Type B pancreatic cell (in vitro differentiated cells): ENCODE results near the gene SMAD3. TPM values are rescaled to one million over a fixed set of nuclear protein-coding genes. Genes with fewer than 3 reads are reported as not detected.

Experiments
- DNase-seq: peaks from one replicate; pipeline ENCODE4 v3.0.0; 2021; ENCODE audit warnings: mixed read lengths; ENCODE audit not compliant: unreplicated experiment; ENCODE audit errors: extremely low spot score
- H3K27ac Mint-ChIP-seq: 2 replicates; pipeline ENCODE4 v1.8.0; 2021; ENCODE audit warnings: mild to moderate bottlenecking, mixed read lengths
- H3K27me3 Mint-ChIP-seq: 2 replicates; pipeline ENCODE4 v1.8.0; 2021; ENCODE audit warnings: mixed read lengths
- H3K36me3 Mint-ChIP-seq: 2 replicates; pipeline ENCODE4 v1.8.0; 2021; ENCODE audit warnings: mixed read lengths
- H3K4me1 Mint-ChIP-seq: one replicate; pipeline ENCODE4 v1.8.0; 2021; ENCODE audit warnings: mixed read lengths; ENCODE audit not compliant: unreplicated experiment
- H3K4me3 Mint-ChIP-seq: 2 replicates; pipeline ENCODE4 v1.8.0; 2021; ENCODE audit warnings: mild to moderate bottlenecking, mixed read lengths
- H3K9me3 Mint-ChIP-seq: 2 replicates; pipeline ENCODE4 v1.8.0; 2021; ENCODE audit warnings: mixed read lengths
- total RNA-seq: library from RNA; stranded (reverse); gene quantifications from 2 replicates; pipeline ENCODE4 v1.2.1, GENCODE V29; 2021; ENCODE audit warnings: low replicate concordance
- TF ChIP-seq, protein P1 (sequence below): fragments of 200-600 bp; sonication (generic); conservative IDR thresholded peaks from 2 replicates; pipeline ENCODE4 v1.5.0; 2021; ENCODE audit warnings: antibody characterized with exemption, mild to moderate bottlenecking

SMAD3 gene
- total RNA-seq, 1 donor from 2014 or later, result 52.0 TPM

DNA sequence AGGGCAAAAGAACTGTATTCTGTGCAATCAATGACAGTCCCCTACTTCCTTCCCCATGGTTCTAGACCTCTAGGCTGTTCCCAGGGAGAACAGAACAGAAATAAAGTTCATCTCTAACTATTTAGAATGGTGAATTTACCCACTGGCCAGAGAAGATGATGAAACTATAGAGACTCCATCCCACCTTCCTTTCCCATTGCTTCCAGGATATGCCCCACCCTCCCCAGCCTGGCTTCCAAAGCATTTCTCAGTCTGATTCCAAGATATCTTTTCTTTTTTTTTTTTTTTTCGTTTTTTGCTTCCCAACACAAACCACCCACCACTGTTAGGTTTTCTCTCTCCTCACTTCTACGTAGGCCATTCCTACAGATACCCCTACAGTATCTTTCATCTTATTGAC is 25.1 kb upstream of the SMAD3 start:
- no peaks in the 10 kb centered on the region for H3K36me3 Mint-ChIP-seq
- H3K27ac Mint-ChIP-seq, result no peak overlapping the region
- peaks cover 2% of the 10 kb centered on the region for H3K27me3 Mint-ChIP-seq

DNA sequence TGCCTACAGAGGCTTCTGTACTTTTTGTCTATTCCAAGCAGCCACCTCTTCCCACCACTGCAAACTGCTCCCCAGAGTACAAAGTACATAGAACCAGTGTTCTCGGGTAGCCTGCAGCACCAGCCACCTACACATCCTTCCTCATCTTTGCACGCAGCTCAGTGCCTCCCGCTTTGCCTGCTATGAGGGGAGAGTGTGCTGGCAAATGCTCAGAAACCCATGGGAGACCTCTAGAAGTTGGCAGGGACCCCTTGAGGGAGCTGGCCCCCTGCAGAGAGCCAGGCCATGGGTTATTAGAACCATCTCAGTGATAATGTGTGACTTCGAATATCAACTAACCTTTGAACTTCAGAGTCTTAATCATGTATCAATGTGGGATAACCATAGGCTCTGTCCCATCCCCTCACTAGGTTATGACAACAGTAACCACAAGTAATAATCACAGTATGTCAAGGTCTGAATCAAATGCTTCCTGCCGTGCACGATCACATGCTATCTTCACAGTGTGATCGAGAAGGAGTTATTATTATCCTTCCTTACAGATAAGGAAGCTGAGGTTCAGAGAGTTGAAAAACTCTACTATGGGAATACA is 22.8 kb upstream of the SMAD3 start:
- H3K27me3 Mint-ChIP-seq, result peaks cover 2% of the 10 kb centered on the region
- H3K4me1 Mint-ChIP-seq, result peaks cover 26% of the 10 kb centered on the region
- H3K4me3 Mint-ChIP-seq, result no peak overlapping the region
- DNase-seq, result no peak
- no peaks in the 10 kb centered on the region for H3K9me3 Mint-ChIP-seq
- H3K36me3 Mint-ChIP-seq, result no peaks in the 10 kb centered on the region
- H3K27ac Mint-ChIP-seq, result peak overlapping the region; percentile 26
- TF ChIP-seq, protein P1, sequence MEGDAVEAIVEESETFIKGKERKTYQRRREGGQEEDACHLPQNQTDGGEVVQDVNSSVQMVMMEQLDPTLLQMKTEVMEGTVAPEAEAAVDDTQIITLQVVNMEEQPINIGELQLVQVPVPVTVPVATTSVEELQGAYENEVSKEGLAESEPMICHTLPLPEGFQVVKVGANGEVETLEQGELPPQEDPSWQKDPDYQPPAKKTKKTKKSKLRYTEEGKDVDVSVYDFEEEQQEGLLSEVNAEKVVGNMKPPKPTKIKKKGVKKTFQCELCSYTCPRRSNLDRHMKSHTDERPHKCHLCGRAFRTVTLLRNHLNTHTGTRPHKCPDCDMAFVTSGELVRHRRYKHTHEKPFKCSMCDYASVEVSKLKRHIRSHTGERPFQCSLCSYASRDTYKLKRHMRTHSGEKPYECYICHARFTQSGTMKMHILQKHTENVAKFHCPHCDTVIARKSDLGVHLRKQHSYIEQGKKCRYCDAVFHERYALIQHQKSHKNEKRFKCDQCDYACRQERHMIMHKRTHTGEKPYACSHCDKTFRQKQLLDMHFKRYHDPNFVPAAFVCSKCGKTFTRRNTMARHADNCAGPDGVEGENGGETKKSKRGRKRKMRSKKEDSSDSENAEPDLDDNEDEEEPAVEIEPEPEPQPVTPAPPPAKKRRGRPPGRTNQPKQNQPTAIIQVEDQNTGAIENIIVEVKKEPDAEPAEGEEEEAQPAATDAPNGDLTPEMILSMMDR, result no peak

More for the DNA sequence above, 25.1 kb upstream of the SMAD3 start:
- no peak for DNase-seq
- peaks cover 35% of the 10 kb centered on the region for H3K4me1 Mint-ChIP-seq
- no peaks in the 10 kb centered on the region for H3K9me3 Mint-ChIP-seq
- H3K4me3 Mint-ChIP-seq, result peak overlapping the region; percentile 72
- TF ChIP-seq, protein P1, result no peak

DNA sequence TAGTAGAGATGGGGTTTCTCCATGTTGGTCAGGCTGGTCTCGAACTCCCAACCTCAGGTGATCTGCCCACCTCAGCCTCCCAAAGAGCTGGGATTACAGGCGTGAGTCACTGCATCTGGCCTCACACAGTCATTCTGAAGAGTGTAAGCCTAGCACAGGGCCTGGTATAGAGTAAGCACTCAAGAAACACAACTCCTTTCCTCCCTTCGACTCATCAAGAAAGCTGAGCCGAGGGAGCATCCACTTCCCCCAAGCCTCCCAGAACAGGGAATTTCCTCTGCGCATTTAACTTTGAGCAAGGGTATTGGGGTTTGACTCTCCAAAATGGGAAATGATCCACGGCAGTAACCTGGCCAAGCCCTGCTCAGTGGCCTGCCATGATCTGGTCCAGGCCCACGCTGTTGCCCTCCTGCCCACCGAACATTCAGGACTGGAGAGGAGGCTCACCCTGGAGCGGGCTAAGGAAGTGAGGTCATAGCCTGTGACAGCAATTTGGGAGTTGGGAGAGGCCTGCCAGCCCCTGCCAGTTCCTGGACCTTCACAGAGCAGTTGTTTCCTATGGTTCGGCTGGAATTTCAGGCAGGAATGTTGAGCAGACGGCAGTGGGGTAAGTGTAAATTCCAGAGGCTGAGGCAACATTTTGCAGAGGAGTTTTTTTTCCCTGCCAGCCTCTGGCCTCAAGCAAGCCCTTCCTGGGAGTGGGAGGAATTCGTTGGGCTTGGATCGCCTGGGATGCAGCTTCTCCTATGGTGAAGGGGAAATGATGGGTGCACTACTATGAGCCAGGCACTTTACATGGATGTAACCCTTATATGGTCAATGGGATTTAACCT is 21.2 kb upstream of the SMAD3 start:
- Mint-ChIP-seq H3K27me3 (no peaks in the 10 kb centered on the region), H3K4me3 (no peak overlapping the region), H3K4me1 (peaks cover 38% of the 10 kb centered on the region), H3K27ac (peak overlapping the region; percentile 61), H3K36me3 (no peaks in the 10 kb centered on the region), H3K9me3 (peaks cover 3% of the 10 kb centered on the region)
- TF ChIP-seq, protein P1, result no peak
- DNase-seq, result no peak

DNA sequence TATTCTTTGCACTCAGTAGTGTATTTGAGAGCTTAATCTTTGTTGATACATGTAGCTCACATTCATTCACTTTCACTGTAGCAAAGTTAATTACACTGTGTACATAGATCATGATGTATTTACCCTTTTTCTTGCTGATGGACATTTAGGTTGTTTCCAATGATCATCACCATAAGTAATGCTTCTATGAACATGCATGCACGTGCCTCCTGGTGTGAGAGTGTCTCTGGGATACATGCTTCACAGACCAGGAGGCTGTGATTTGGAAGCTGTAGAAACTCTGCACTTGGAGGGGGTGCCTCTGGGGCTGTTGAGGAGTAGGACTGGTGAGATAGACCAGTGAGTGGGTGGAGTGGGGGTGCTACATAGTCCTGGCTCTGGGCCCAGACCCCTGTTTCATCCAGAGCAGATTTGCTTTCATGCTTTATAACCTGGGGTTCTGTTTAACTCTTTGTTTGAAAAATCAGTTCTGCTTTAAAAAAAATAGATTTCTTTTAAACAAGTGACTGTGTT is 18.2 kb upstream of the SMAD3 start:
- Mint-ChIP-seq H3K4me3 (peak overlapping the region; percentile 25), H3K9me3 (peaks cover 3% of the 10 kb centered on the region), H3K4me1 (peaks cover 48% of the 10 kb centered on the region), H3K36me3 (no peaks in the 10 kb centered on the region), H3K27me3 (no peaks in the 10 kb centered on the region), H3K27ac (peak overlapping the region; percentile 72)
- TF ChIP-seq, protein P1, result no peak
- no peak for DNase-seq

DNA sequence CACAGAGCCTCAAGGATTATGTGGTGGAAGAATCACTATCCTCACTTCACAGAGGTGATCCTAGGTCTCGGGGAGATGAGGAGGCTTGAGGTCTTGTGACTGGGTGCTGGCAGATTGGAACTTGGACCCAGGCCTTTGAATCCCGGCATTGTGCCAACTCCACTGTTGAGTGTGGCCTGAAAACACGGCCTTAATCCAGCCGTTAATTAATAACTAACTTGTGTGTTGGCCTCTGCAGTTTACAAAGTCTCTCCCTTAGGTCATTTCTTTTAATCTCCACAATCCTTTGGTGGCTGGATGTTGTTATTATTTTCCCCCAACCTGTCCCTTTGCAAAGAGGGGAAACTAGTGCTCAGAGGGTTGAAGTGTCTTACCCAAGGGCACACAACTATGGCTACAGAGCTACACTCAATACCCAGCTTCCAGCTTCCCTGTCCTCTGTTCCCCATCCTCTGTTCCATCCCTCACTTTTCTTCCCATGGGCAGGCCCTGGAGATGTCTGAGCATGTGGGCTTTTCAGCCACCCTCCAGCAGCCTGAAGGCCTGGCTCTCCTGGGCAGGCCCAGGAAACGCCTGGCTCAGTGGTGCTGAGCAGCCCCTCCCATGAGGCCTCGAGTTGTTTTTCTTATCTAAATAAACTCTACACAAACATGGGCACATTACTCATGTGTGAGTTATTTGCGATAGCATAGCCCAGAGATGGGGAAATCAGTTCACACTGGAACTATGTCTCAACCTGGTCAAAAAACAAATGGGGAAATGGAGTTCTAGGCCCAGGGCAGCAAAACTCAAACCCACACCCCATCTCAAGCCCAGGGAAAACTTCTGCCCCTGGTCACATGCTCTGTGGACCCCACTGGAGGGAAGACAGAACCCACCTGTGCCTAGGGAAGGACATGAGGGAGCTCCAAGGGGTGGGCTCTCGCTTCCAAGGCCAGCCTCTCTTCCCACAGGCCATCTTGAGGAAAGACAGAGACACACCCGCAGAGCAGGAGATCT is 16.8 kb upstream of the SMAD3 start:
- H3K9me3 Mint-ChIP-seq, result peaks cover 3% of the 10 kb centered on the region
- peak overlapping the region; percentile 77 for H3K4me3 Mint-ChIP-seq
- no peak for DNase-seq
- peak overlapping the region; percentile 96 for H3K27ac Mint-ChIP-seq
- H3K36me3 Mint-ChIP-seq, result no peaks in the 10 kb centered on the region
- peaks cover 42% of the 10 kb centered on the region for H3K4me1 Mint-ChIP-seq
- no peaks in the 10 kb centered on the region for H3K27me3 Mint-ChIP-seq
- TF ChIP-seq, protein P1, result no peak
